CD4-positive, alpha-beta memory T cell (primary cell): ENCODE measurements around the gene TAF1L. TPM values are rescaled to one million over a fixed set of nuclear protein-coding genes. Genes with fewer than 3 reads are reported as not detected.

Source experiments
- CTCF ChIA-PET: fragments of 350-600 bp; sonication (Branson Sonifier 250); formaldehyde crosslinking; loops from one replicate; lab custom pipeline; 2021; ENCODE audit warnings: inconsistent platforms; ENCODE audit not compliant: partially characterized antibody; lab: Charles Lee
- POLR2A ChIA-PET: fragments of 350-600 bp; sonication (Branson Sonifier 250); formaldehyde crosslinking; loops from one replicate; lab custom pipeline; 2021; ENCODE audit not compliant: partially characterized antibody; lab: Charles Lee
- DNase-seq, 5 donors: peaks; one replicate each; pipeline versions ENCODE4 v3.0.0 to v3.0.0-alpha.2; 2020 to 2022; ENCODE audit warnings: mixed read lengths in 1 of 5
- H3K27ac ChIP-seq: one replicate; pipeline ENCODE4 v1.7.0; 2013; ENCODE audit warnings: low read depth, low read length
- H3K27me3 ChIP-seq: 2 replicates; pipeline ENCODE4 v1.7.0; 2013; ENCODE audit warnings: mild to moderate bottlenecking, low read length, moderate library complexity; ENCODE audit not compliant: insufficient read depth
- H3K36me3 ChIP-seq: 2 replicates; pipeline ENCODE4 v1.7.0; 2013; ENCODE audit warnings: mild to moderate bottlenecking, low read length, moderate library complexity; ENCODE audit not compliant: insufficient read depth
- H3K4me1 ChIP-seq: 2 replicates; pipeline ENCODE4 v1.7.0; 2013; ENCODE audit warnings: mild to moderate bottlenecking, low read length, moderate library complexity; ENCODE audit not compliant: insufficient read depth
- H3K4me3 ChIP-seq, 2 donors: one replicate each; pipeline ENCODE4 v1.7.0; 2013; ENCODE audit warnings: low read length in 2 of 2, mild to moderate bottlenecking in 1 of 2
- H3K9me3 ChIP-seq, 2 donors: one replicate each; pipeline ENCODE4 v1.7.0; 2013; ENCODE audit warnings: low read length in 2 of 2, control low read depth in 1 of 2; ENCODE audit not compliant: control insufficient read depth in 1 of 2
- H3K27ac Mint-ChIP-seq, 7 donors: one replicate each; pipeline ENCODE4 v1.8.0; 2020 to 2021; ENCODE audit warnings: mixed read lengths in 7 of 7, mild to moderate bottlenecking in 6 of 7, inconsistent platforms in 3 of 7, moderate library complexity in 3 of 7
- H3K27me3 Mint-ChIP-seq, 2 donors: one replicate each; pipeline ENCODE4 v1.8.0; 2020 to 2021; ENCODE audit warnings: mixed read lengths in 2 of 2
- H3K36me3 Mint-ChIP-seq, 2 donors: one replicate each; pipeline ENCODE4 v1.8.0; 2020 to 2021; ENCODE audit warnings: mixed read lengths in 2 of 2, inconsistent platforms in 1 of 2, mild to moderate bottlenecking in 1 of 2
- H3K4me1 Mint-ChIP-seq, 4 donors: one replicate each; pipeline ENCODE4 v1.8.0; 2020 to 2021; ENCODE audit warnings: mixed read lengths in 4 of 4, mild to moderate bottlenecking in 1 of 4
- H3K4me3 Mint-ChIP-seq, 8 donors: one replicate each; pipeline ENCODE4 v1.8.0; 2020 to 2021; ENCODE audit warnings: mixed read lengths in 8 of 8, mild to moderate bottlenecking in 7 of 8, moderate library complexity in 6 of 8, inconsistent platforms in 3 of 8
- H3K9me3 Mint-ChIP-seq, 8 donors: one replicate each; pipeline ENCODE4 v1.8.0; 2020 to 2021; ENCODE audit warnings: mixed read lengths in 8 of 8, mild to moderate bottlenecking in 5 of 8, inconsistent platforms in 3 of 8, moderate library complexity in 1 of 8
- intact Hi-C: fragments of 100-400 bp; cut with micrococcal nuclease; formaldehyde crosslinking; loops from one replicate; pipeline ENCODE4 v1.15.1; 2023
- polyA plus RNA-seq, 2 donors: library from polyadenylated mRNA; unstranded; fragments of 300-500 nt; fragmentation: Illumina TruSeq; gene quantifications; one replicate each; pipeline ENCODE4 v1.2.3, GENCODE V29; 2021
- total RNA-seq, 2 experiments: library from RNA; stranded (reverse); gene quantifications; one replicate each; pipeline ENCODE4 v1.2.3, GENCODE V29; 2021

The TAF1L gene, protein sequence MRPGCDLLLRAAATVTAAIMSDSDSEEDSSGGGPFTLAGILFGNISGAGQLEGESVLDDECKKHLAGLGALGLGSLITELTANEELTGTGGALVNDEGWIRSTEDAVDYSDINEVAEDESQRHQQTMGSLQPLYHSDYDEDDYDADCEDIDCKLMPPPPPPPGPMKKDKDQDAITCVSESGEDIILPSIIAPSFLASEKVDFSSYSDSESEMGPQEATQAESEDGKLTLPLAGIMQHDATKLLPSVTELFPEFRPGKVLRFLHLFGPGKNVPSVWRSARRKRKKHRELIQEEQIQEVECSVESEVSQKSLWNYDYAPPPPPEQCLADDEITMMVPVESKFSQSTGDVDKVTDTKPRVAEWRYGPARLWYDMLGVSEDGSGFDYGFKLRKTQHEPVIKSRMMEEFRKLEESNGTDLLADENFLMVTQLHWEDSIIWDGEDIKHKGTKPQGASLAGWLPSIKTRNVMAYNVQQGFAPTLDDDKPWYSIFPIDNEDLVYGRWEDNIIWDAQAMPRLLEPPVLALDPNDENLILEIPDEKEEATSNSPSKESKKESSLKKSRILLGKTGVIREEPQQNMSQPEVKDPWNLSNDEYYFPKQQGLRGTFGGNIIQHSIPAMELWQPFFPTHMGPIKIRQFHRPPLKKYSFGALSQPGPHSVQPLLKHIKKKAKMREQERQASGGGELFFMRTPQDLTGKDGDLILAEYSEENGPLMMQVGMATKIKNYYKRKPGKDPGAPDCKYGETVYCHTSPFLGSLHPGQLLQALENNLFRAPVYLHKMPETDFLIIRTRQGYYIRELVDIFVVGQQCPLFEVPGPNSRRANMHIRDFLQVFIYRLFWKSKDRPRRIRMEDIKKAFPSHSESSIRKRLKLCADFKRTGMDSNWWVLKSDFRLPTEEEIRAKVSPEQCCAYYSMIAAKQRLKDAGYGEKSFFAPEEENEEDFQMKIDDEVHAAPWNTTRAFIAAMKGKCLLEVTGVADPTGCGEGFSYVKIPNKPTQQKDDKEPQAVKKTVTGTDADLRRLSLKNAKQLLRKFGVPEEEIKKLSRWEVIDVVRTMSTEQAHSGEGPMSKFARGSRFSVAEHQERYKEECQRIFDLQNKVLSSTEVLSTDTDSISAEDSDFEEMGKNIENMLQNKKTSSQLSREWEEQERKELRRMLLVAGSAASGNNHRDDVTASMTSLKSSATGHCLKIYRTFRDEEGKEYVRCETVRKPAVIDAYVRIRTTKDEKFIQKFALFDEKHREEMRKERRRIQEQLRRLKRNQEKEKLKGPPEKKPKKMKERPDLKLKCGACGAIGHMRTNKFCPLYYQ (N-terminal part only)
- total RNA-seq (under 1 TPM; 0.06 to 0.12 TPM), polyA plus RNA-seq (not detected)

DNA sequence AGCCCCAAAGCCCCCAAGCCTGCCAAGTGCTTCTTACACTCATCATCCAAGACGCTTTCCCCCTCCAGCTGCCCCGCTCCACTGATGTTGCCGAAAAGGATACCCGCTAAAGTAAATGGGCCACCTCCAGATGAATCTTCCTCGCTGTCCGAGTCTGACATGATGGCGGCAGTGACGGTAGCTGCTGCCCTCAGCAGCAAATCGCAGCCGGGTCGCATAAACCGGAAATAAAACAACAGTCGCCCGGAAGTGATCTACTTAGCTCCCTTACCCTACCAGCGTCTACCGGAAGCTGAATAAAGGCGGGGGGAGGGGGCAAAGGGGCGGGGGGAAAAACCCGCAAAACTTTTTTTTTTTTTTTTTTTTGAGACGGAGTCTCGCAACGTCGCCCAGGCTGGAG, at the start of gene TAF1L:
Gene TAF1L (minus strand): TSS at position 308 of the 400 bp plus-strand sequence. CDS start 90 bp downstream, at position 218.
- H3K27ac Mint-ChIP-seq, result no peak within 1 kb of the TSS
- H3K4me1 ChIP-seq, result no peaks in the 10 kb centered on the region

DNA sequence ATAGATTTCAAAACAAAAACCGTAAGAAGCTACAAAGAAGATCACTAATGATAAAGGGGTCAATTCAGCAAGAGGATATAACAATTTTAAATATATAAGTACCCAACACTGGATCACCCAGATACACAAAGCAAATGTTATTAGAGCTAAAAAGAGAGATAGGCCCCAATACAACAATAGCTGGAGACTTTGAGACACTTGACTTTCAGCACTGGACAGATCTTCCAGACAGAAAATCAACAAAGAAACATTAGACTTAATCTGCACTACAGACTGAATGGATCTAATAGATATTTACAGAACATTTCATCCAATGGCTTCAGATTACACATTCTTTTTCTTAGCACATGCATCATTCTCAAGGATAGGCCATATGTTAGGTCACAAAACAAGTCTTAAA, 46.3 kb upstream of the TAF1L start:
- POLR2A ChIA-PET, result no interaction called here
- Mint-ChIP-seq H3K27me3 (peaks cover 10 to 14% of the 10 kb centered on the region in 2 donors), H3K36me3 (peaks cover 0 to 1% of the 10 kb centered on the region in 2 donors), H3K4me1 (no peaks in the 10 kb centered on the region), H3K4me3 (no peak overlapping the region), H3K27ac (no peak overlapping the region), H3K9me3 (peaks cover 2 to 39% (median 30%) of the 10 kb centered on the region in 8 donors)
- Histone ChIP-seq H3K36me3 (no peaks in the 10 kb centered on the region), H3K27me3 (no peaks in the 10 kb centered on the region), H3K9me3 (no peaks in the 10 kb centered on the region), H3K4me1 (no peaks in the 10 kb centered on the region), H3K4me3 (no peak overlapping the region), H3K27ac (no peak overlapping the region)
- DNase-seq, result no peak
- CTCF ChIA-PET, result no interaction called here
- intact Hi-C loops, result no loop called here

More for the DNA sequence above, at the start of gene TAF1L:
- Histone ChIP-seq H3K27ac (no peak within 1 kb of the TSS), H3K9me3 (no peaks in the 10 kb centered on the region), H3K4me3 (no peak within 1 kb of the TSS), H3K36me3 (no peaks in the 10 kb centered on the region), H3K27me3 (no peaks in the 10 kb centered on the region)
- no peaks in the 10 kb centered on the region for H3K36me3 Mint-ChIP-seq
- POLR2A ChIA-PET, result no interaction called here
- peaks cover 0 to 4% (median 0%) of the 10 kb centered on the region in 8 donors for H3K9me3 Mint-ChIP-seq
- H3K27me3 Mint-ChIP-seq, result peaks cover 1 to 2% of the 10 kb centered on the region in 2 donors
- H3K4me3 Mint-ChIP-seq, result no peak within 1 kb of the TSS
- H3K4me1 Mint-ChIP-seq, result no peaks in the 10 kb centered on the region
- CTCF ChIA-PET, result no interaction called here
- intact Hi-C loops, result no loop called here
- no peak for DNase-seq

DNA sequence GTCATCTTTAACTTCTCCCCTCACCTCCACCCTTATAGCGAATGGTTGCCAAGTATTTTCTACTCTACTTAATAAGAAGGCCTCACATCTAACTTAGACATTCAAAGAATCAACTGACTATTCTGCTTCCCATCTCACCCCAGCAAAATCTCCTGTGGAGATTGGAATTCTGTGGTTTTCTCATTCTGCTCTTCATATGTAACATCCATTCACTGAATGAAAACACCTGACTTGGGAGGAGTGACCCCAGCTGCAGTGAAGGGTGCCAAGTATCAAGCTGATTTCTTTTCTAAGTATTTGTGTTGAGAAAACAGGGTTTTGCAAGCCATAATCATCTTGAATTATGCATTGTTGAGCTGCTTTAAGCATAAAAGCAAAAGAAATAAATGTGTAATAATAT, 42.5 kb upstream of the TAF1L start:
- H3K36me3 ChIP-seq, result no peaks in the 10 kb centered on the region
- H3K27me3 ChIP-seq, result no peaks in the 10 kb centered on the region
- H3K9me3 ChIP-seq, result no peaks in the 10 kb centered on the region
- ChIA-PET POLR2A (no interaction called here), CTCF (no interaction called here)
- H3K4me1 ChIP-seq, result no peaks in the 10 kb centered on the region
- Mint-ChIP-seq H3K27ac (no peak overlapping the region), H3K27me3 (peaks cover 3 to 10% of the 10 kb centered on the region in 2 donors), H3K9me3 (peaks cover 2 to 22% (median 17%) of the 10 kb centered on the region in 8 donors), H3K4me1 (no peaks in the 10 kb centered on the region), H3K36me3 (peaks cover 0 to 1% of the 10 kb centered on the region in 2 donors), H3K4me3 (no peak overlapping the region)
- no peak for DNase-seq
- H3K4me3 ChIP-seq, result no peak overlapping the region
- H3K27ac ChIP-seq, result no peak overlapping the region
- intact Hi-C loops, result no loop called here

GRCh38 chr9:32672469-32672868, 37.0 kb upstream of the TAF1L start:
- Mint-ChIP-seq H3K4me1 (no peaks in the 10 kb centered on the region), H3K27me3 (peaks cover 1 to 2% of the 10 kb centered on the region in 2 donors), H3K9me3 (peaks cover 0 to 4% (median 0%) of the 10 kb centered on the region in 8 donors), H3K27ac (no peak overlapping the region), H3K36me3 (no peaks in the 10 kb centered on the region), H3K4me3 (no peak overlapping the region)
- H3K9me3 ChIP-seq, result no peaks in the 10 kb centered on the region
- no peak for DNase-seq
- H3K4me3 ChIP-seq, result no peak overlapping the region
- H3K27ac ChIP-seq, result no peak overlapping the region
- ChIA-PET POLR2A (no interaction called here), CTCF (no interaction called here)
- H3K4me1 ChIP-seq, result no peaks in the 10 kb centered on the region
- no peaks in the 10 kb centered on the region for H3K36me3 ChIP-seq
- intact Hi-C loops, result no loop called here
- H3K27me3 ChIP-seq, result no peaks in the 10 kb centered on the region

- Mint-ChIP-seq H3K4me3 (no peak overlapping the region), H3K4me1 (no peaks in the 10 kb centered on the region), H3K27ac (no peak overlapping the region), H3K9me3 (peaks cover 0 to 4% (median 0%) of the 10 kb centered on the region in 8 donors), H3K36me3 (no peaks in the 10 kb centered on the region), H3K27me3 (peaks cover 1 to 2% of the 10 kb centered on the region in 2 donors)
- DNase-seq, result no peak
- H3K27ac ChIP-seq, result no peak overlapping the region
- POLR2A ChIA-PET, result no interaction called here
- intact Hi-C loops, result no loop called here
- no peaks in the 10 kb centered on the region for H3K27me3 ChIP-seq
- no peaks in the 10 kb centered on the region for H3K9me3 ChIP-seq
- H3K36me3 ChIP-seq, result no peaks in the 10 kb centered on the region
- H3K4me1 ChIP-seq, result no peaks in the 10 kb centered on the region
- CTCF ChIA-PET, result no interaction called here
- no peak overlapping the region for H3K4me3 ChIP-seq
Measured at GRCh38 chr9:32671333-32671732, 35.9 kb upstream of the TAF1L start.

GRCh38 chr9:32665101-32665500, 29.6 kb upstream of the TAF1L start:
- H3K4me3 Mint-ChIP-seq, result no peak overlapping the region
- H3K4me1 Mint-ChIP-seq, result no peaks in the 10 kb centered on the region
- H3K9me3 ChIP-seq, result no peaks in the 10 kb centered on the region
- no peak overlapping the region for H3K4me3 ChIP-seq
- intact Hi-C loops, result no loop called here
- H3K27ac Mint-ChIP-seq, result no peak overlapping the region
- H3K27me3 ChIP-seq, result no peaks in the 10 kb centered on the region
- H3K36me3 ChIP-seq, result no peaks in the 10 kb centered on the region
- peaks cover 0 to 8% (median 2%) of the 10 kb centered on the region in 8 donors for H3K9me3 Mint-ChIP-seq
- H3K4me1 ChIP-seq, result no peaks in the 10 kb centered on the region
- no peak overlapping the region for H3K27ac ChIP-seq
- peaks cover 5 to 7% of the 10 kb centered on the region in 2 donors for H3K27me3 Mint-ChIP-seq
- DNase-seq, result no peak
- H3K36me3 Mint-ChIP-seq, result no peaks in the 10 kb centered on the region
- ChIA-PET CTCF (interaction anchor here (1.4 kb wide), 1 partner anchor 36 kb away, joined by 3 read pairs; no protein-coding TSS in a partner anchor), POLR2A (no interaction called here)
